ENCODE measurements around the gene TMEM132E.

- TF ChIP-seq EZH2 (IDR thresholded peaks at IDR 0.05; ENCODE audit: low read depth, unreplicated experiment) (no peak), POLR2AphosphoS5 (IDR thresholded peaks at IDR 0.05; ENCODE audit: low read depth) (no peak), CTCF (conservative IDR thresholded peaks at IDR 0.05; ENCODE audit: low read depth in 2 of 2) (no peak), EZH2phosphoT487 (IDR thresholded peaks at IDR 0.05; ENCODE audit: unreplicated experiment) (no peak), REST (IDR thresholded peaks at IDR 0.05; ENCODE audit: unreplicated experiment) (no peak), CREB1 (CRISPR knock-in tag; IDR thresholded peaks at IDR 0.05; ENCODE audit: low read depth) (no peak)
Observed at GRCh38 chr17:34572483-34572882, 6.9 kb upstream of the TMEM132E start.
